ENCODE measurements around the gene SLC16A1. TPM values are rescaled to one million over a fixed set of nuclear protein-coding genes. Genes with fewer than 3 reads are reported as not detected.
A peak's percentile ranks its signal among the peaks of the same experiment; 100 is the strongest.
"Not testable (repeated sequence)": the region's sequence is repeated elsewhere in the genome, so short reads cannot be mapped to it uniquely, and the experiment has no call there.

SLC16A1 gene
- total and polyA plus RNA-seq, 2 experiments from 2014 or later, result 231 to 593 TPM

DNA sequence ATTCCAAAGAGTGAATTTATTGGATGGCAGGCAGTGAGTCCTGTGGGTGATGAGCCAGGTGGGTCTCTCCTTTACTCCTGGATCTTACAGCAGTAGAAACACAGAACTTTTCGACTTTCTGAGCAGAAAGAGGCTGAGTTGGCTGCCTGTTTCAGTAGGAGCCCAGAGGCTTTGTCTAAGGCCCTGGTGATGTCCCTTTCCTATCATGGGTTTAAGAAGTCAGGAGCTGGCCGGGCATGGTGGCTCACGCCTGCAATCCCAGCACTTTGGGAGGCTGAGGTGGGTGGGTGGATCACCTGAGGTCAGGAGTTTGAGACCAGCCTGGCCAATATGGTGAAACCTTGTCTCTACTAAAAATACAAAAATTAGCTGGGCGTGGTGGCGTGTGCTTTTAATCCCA, 71.0 kb downstream of the SLC16A1 start:
- not testable (repeated sequence) for H3K27me3 Mint-ChIP-seq (ENCODE audit: insufficient read depth, low read depth, poor library complexity); H3K9me3 Mint-ChIP-seq; H3K27me3 ChIP-seq (ENCODE audit: insufficient read depth)

DNA sequence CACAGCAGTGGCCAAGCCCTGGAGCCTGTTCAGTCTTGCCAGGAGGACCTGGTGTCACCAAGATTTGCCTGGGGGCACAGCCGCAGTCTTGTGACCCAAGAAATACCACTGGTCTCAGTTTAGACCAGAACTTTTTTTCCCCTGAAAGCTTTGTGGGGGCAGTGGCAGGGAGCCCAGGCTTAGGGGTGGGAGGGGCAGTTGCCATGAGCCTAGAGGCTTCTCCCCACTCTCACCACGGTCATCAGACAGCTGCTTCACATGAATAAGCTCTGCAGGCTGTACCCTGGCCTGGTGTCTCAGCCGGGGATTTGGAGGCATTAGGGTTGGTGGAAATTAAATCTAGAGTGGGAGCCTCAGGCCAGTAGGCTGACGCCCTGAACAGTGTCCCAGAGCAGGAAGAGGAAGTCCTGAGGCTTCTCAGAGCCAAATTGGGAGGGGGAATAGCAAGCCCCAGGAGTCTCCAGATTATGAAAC, 73.7 kb downstream of the SLC16A1 start:
- DNase-seq (ENCODE audit: low spot score), result no peak
- H4K20me1 ChIP-seq (replicated peaks; ENCODE audit: insufficient read depth), result no peaks in the 10 kb centered on the region
- 0 out of 2 replicates have a peak, but pooled peaks cover 7% of the 10 kb centered on the region for H3F3A ChIP-seq (replicated peaks; ENCODE audit: low read depth)
- H3K36me3 ChIP-seq (ENCODE audit: insufficient read depth), result no peaks in the 10 kb centered on the region
- no peaks in the 10 kb centered on the region for H3K79me2 ChIP-seq (replicated peaks; ENCODE audit: insufficient read depth)
- peak overlapping the region; percentile 41; the same call in 1 of the 2 replicates for H3K27ac Mint-ChIP-seq
- H3K4me3 ChIP-seq, result no peak overlapping the region
- H3K27me3 ChIP-seq (ENCODE audit: insufficient read depth), result no peaks in the 10 kb centered on the region
- no peak overlapping the region for H2AFZ ChIP-seq
- no peak overlapping the region for H3K4me3 Mint-ChIP-seq
- no peak overlapping the region for H3K4me2 ChIP-seq
- H3K9me3 Mint-ChIP-seq, result no peaks in the 10 kb centered on the region
- no peaks in the 10 kb centered on the region for H3K9me2 ChIP-seq (ENCODE audit: insufficient read depth)
- peaks cover 29% of the 10 kb centered on the region for H3K4me1 Mint-ChIP-seq
- ATAC-seq, result no peak
- peaks cover 8% of the 10 kb centered on the region for H3K4me1 ChIP-seq (ENCODE audit: insufficient read depth)
- H3K27me3 Mint-ChIP-seq (ENCODE audit: insufficient read depth, low read depth, poor library complexity), result peaks cover 2% of the 10 kb centered on the region
- no peaks in the 10 kb centered on the region for H3K36me3 Mint-ChIP-seq (ENCODE audit: low read depth)
- no peak overlapping the region for H3K27ac ChIP-seq (ENCODE audit: low read depth)
- TF ChIP-seq EZH2 (IDR thresholded peaks at IDR 0.05; ENCODE audit: low read depth, unreplicated experiment), result no peak
- TF ChIP-seq POLR2AphosphoS5 (IDR thresholded peaks at IDR 0.05; ENCODE audit: low read depth), result no peak
- TF ChIP-seq, protein P1, sequence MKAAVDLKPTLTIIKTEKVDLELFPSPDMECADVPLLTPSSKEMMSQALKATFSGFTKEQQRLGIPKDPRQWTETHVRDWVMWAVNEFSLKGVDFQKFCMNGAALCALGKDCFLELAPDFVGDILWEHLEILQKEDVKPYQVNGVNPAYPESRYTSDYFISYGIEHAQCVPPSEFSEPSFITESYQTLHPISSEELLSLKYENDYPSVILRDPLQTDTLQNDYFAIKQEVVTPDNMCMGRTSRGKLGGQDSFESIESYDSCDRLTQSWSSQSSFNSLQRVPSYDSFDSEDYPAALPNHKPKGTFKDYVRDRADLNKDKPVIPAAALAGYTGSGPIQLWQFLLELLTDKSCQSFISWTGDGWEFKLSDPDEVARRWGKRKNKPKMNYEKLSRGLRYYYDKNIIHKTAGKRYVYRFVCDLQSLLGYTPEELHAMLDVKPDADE (IDR thresholded peaks at IDR 0.05), result no peak
- no peak for TF ChIP-seq NANOG (IDR thresholded peaks at IDR 0.05; ENCODE audit: borderline replicate concordance)
- TF ChIP-seq, protein P2, sequence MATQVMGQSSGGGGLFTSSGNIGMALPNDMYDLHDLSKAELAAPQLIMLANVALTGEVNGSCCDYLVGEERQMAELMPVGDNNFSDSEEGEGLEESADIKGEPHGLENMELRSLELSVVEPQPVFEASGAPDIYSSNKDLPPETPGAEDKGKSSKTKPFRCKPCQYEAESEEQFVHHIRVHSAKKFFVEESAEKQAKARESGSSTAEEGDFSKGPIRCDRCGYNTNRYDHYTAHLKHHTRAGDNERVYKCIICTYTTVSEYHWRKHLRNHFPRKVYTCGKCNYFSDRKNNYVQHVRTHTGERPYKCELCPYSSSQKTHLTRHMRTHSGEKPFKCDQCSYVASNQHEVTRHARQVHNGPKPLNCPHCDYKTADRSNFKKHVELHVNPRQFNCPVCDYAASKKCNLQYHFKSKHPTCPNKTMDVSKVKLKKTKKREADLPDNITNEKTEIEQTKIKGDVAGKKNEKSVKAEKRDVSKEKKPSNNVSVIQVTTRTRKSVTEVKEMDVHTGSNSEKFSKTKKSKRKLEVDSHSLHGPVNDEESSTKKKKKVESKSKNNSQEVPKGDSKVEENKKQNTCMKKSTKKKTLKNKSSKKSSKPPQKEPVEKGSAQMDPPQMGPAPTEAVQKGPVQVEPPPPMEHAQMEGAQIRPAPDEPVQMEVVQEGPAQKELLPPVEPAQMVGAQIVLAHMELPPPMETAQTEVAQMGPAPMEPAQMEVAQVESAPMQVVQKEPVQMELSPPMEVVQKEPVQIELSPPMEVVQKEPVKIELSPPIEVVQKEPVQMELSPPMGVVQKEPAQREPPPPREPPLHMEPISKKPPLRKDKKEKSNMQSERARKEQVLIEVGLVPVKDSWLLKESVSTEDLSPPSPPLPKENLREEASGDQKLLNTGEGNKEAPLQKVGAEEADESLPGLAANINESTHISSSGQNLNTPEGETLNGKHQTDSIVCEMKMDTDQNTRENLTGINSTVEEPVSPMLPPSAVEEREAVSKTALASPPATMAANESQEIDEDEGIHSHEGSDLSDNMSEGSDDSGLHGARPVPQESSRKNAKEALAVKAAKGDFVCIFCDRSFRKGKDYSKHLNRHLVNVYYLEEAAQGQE (IDR thresholded peaks at IDR 0.05; ENCODE audit: unreplicated experiment), result no peak
- no peak for TF ChIP-seq JUNB (IDR thresholded peaks at IDR 0.05; ENCODE audit: unreplicated experiment)
- no peak for TF ChIP-seq STAT1 (IDR thresholded peaks at IDR 0.05; ENCODE audit: unreplicated experiment)
- TF ChIP-seq, protein P3, sequence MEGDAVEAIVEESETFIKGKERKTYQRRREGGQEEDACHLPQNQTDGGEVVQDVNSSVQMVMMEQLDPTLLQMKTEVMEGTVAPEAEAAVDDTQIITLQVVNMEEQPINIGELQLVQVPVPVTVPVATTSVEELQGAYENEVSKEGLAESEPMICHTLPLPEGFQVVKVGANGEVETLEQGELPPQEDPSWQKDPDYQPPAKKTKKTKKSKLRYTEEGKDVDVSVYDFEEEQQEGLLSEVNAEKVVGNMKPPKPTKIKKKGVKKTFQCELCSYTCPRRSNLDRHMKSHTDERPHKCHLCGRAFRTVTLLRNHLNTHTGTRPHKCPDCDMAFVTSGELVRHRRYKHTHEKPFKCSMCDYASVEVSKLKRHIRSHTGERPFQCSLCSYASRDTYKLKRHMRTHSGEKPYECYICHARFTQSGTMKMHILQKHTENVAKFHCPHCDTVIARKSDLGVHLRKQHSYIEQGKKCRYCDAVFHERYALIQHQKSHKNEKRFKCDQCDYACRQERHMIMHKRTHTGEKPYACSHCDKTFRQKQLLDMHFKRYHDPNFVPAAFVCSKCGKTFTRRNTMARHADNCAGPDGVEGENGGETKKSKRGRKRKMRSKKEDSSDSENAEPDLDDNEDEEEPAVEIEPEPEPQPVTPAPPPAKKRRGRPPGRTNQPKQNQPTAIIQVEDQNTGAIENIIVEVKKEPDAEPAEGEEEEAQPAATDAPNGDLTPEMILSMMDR (conservative IDR thresholded peaks at IDR 0.05; ENCODE audit: low read depth in 2 of 2), result no peak
- TF ChIP-seq EZH2phosphoT487 (IDR thresholded peaks at IDR 0.05; ENCODE audit: unreplicated experiment), result no peak
- no peak for TF ChIP-seq CREB1 (CRISPR knock-in tag; IDR thresholded peaks at IDR 0.05; ENCODE audit: low read depth)
- TF ChIP-seq ZNF331 (CRISPR knock-in tag; IDR thresholded peaks at IDR 0.05; ENCODE audit: low read depth), result no peak

More for the DNA sequence above, 71.0 kb downstream of the SLC16A1 start:
- H2AFZ ChIP-seq; H3K36me3 Mint-ChIP-seq (ENCODE audit: low read depth); H3K4me1 ChIP-seq (ENCODE audit: insufficient read depth); H3K27ac ChIP-seq (ENCODE audit: low read depth); ATAC-seq; H3K27ac Mint-ChIP-seq; H4K20me1 ChIP-seq (replicated peaks; ENCODE audit: insufficient read depth); H3F3A ChIP-seq (replicated peaks; ENCODE audit: low read depth); H3K4me3 ChIP-seq; H3K79me2 ChIP-seq (replicated peaks; ENCODE audit: insufficient read depth); DNase-seq (ENCODE audit: low spot score); H3K9me2 ChIP-seq (ENCODE audit: insufficient read depth); H3K4me3 Mint-ChIP-seq; H3K4me2 ChIP-seq; H3K36me3 ChIP-seq (ENCODE audit: insufficient read depth): not testable (repeated sequence)
- H3K4me1 Mint-ChIP-seq, result peaks cover 18% of the 10 kb centered on the region

All from GM23338 (cell line).